ENCODE measurements around the gene REN.

The REN gene

GRCh38 chr1:204155881-204156280, 10.3 kb downstream of the REN start:
- FAIRE-seq, result no peak
- no peak for DNase-seq (ENCODE audit: insufficient read length, low spot score)

DNA sequence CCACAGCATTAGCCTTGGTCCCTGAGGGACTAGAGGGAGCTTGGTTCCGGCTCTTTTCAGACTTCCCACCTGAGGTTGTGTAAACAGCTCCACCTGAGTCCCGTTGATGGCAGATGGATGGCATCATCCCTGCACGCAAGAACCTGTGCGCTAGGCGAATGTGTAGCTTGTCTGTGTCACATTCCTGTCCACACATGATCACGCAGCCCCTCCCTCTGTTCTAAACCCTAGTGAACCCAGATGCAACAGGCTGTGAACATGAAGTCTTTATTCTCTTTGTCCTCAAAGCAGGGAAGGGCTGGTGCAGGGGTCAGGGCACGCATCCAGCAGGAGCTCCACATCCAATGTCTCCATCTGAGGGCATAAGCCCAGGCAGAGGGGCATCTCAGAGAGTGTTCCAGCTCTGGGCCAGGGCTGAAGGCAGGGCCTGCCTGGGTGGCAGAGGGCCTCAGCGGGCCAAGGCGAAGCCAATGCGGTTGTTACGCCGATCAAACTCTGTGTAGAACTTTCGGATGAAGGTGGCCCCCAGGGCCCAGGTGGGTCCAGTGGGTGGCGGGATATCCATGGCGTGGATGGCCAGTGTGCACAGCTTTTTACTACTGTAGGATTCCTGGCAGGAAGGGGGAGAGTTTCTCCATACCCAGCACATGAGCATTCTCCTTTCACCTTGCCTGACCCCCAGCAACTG, 11.4 kb downstream of the REN start:
- FAIRE-seq, result no peak

DNA sequence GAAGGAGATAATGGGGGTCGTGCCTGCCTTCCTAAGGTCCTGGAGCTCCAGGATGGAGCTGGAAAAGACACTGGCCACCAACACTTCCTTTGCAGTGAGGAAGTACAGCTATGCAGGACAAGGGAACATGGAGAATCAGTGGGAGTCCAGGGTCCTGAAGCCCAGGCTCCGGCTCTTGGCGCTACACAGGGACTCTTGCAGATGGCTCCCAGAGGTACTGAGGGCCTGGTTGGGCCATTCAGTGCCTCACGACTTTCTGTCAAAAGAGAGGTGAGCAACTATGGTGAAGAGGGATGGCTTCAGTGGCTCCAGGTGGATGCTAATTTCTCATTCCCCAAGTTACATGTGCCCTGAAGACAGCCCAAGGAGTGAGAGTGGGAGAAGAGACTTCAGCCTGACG, 12.5 kb downstream of the REN start:
- DNase-seq (ENCODE audit: insufficient read length, low spot score) (no peak), FAIRE-seq (no peak)

More for the DNA sequence above, 11.4 kb downstream of the REN start:
- no peak for DNase-seq (ENCODE audit: insufficient read length, low spot score)

DNA sequence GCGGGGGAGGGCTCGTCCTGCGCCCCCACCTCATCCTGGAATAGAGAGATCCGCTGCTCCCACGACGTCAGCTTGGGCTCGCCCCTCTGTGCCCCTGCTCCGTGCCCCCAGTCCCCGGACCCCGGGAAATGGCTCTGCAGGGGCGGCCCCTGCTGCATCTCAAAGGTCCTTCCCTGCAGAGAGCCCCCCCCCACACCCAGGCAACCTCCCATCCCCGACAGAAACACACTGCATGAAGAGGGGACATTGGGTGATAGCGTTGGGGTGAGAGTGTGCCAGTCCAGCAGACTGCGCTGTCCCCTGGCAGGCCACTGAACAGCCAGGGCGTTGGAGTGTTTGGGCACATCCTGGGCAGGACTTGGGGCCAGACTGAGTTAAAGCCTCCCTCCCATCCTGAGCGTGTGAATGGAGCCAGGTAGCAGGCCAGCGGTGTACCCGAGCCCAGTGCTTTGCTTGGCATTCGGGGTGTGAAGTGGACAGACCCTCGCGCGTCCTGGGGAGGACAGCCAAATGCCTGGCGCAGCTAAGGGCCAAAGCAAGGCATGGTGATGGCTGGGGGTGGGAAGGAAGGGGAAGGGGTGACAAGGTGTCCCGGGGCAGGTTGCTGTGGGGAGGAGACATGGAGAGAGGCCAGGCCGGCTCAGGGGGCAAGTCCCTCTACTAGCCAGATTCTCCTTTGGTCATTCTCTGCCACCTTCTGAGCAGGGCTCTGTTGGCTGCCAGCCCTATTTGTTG, 13.7 kb downstream of the REN start:
- DNase-seq (ENCODE audit: insufficient read length, low spot score) (no peak), FAIRE-seq (no peak)

GRCh38 chr1:204151552-204152309, 14.4 kb downstream of the REN start, which contains the start of gene ETNK2:
Gene ETNK2, minus strand, starts transcription at chr1:204152044. Its CDS starts 192 bp downstream, at chr1:204151852.
- DNase-seq (ENCODE audit: insufficient read length, low spot score), result no peak
- no peak for FAIRE-seq

DNA sequence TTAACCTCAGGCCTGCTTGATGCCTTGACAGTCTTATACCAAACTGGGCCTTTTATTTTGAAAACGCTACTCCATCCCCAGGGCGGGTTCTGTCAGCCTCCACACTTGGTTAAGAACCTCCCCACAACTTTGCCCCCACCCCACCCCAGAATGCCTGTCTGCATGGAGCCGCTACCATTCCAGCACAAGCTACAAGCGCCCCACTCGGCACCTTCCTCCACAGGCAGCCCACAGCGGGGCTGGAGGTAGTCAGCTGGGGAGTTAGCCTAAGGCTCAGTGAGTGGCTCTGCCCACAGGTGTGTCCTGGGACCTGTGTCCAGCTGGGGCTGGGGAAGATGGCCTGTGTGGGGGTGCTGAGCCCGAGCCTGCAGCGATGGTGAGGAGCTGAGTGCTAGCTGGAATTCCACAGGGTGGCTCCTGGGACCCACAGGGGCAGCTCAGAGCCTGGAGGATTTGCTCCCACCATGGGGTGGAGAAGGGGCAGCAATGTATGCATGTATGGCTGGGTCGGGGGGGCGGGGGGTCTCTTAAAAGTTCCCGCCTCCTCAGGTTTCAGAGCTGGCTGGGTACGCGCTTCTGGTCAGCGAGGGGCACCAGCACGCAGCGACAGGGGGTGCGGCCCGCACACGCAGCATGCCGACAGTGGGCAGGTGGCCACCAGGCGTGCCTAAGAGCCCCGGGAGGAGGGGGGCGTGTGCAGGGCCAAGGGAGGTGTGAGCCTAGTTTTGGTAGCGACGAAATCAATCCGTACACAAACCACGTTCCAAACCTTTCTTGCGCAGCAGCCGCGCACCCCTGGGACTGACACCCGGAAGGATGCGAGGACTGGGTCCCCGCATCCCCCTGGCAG, 15.2 kb downstream of the REN start:
- DNase-seq (ENCODE audit: insufficient read length, low spot score), result no peak
- FAIRE-seq, result no peak

- no peak for DNase-seq (ENCODE audit: insufficient read length, low spot score)
- no peak for FAIRE-seq
These were observed 16.2 kb downstream of the REN start for GRCh38 chr1:204149635-204150565.

DNA sequence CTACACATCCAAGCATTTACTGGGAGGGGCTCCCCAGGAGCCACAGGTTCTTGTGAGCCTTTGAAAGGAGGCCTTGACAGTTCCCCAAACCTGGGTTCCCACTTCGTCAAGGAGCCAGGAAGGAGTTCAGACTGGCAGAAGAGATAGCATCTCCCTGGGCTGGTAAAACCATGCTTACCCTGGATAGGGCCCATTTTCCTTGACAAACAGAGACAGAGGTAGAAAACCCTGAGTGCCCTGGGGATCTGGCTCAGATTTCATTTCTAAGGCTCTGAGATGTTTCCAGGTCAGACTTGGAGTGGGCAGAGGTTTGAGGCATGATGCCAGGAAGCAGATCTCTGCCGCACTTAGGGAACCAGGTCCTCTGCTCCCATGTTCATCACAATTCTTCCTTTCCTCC, 17.0 kb downstream of the REN start:
- FAIRE-seq (no peak), DNase-seq (ENCODE audit: insufficient read length, low spot score) (no peak)

GRCh38 chr1:204147406-204148383, 18.4 kb downstream of the REN start:
- FAIRE-seq (no peak), DNase-seq (ENCODE audit: insufficient read length, low spot score) (no peak)

DNA sequence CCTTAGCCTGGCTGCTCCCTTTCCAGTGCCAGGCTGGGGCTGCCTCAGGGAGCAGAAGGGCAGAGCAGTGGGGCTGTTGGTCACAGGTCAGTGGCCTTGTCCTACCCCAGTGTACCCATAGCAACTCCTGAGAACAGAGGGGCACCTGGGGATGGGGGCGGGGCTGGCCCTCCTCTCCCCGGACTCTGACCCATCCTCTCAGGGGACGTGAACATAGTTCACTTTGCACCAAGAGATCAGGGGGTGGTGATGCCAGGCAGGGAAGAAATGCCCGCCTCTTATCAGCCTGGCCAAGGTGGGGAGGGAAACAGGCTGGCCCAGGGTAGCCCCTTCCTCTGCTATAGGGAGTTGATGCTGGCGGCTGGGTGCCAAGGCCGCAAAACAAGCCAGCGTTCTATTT, 19.2 kb downstream of the REN start:
- no peak for DNase-seq (ENCODE audit: insufficient read length, low spot score)
- no peak for FAIRE-seq

DNA sequence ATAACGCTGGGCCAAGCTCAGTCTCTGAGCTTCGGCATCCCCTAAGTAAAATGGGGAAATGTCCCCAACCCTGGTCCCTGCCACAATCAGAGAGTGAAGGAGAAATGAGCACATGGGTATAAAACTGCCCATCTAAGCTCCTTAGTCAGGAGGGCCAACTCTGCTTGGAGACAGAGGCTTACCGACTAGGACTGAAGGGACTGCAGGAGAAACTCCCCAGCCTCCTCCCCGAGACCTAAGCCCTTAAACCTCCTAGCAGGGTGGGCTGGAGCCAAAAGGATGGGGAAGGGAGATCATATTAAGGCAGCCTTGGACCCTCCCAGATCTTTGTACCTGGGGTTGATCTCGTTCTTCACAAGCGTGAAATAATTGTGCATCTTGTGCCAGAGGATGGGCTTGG, 19.8 kb downstream of the REN start:
- no peak for FAIRE-seq

GRCh38 chr1:204145033-204145504, 21.1 kb downstream of the REN start:
- FAIRE-seq, result no peak
- DNase-seq (ENCODE audit: insufficient read length, low spot score), result no peak

More for the DNA sequence above, 19.8 kb downstream of the REN start:
- no peak for DNase-seq (ENCODE audit: insufficient read length, low spot score)

GRCh38 chr1:204143276-204144041, 22.7 kb downstream of the REN start:
- no peak for FAIRE-seq
- no peak for DNase-seq (ENCODE audit: insufficient read length, low spot score)

DNA sequence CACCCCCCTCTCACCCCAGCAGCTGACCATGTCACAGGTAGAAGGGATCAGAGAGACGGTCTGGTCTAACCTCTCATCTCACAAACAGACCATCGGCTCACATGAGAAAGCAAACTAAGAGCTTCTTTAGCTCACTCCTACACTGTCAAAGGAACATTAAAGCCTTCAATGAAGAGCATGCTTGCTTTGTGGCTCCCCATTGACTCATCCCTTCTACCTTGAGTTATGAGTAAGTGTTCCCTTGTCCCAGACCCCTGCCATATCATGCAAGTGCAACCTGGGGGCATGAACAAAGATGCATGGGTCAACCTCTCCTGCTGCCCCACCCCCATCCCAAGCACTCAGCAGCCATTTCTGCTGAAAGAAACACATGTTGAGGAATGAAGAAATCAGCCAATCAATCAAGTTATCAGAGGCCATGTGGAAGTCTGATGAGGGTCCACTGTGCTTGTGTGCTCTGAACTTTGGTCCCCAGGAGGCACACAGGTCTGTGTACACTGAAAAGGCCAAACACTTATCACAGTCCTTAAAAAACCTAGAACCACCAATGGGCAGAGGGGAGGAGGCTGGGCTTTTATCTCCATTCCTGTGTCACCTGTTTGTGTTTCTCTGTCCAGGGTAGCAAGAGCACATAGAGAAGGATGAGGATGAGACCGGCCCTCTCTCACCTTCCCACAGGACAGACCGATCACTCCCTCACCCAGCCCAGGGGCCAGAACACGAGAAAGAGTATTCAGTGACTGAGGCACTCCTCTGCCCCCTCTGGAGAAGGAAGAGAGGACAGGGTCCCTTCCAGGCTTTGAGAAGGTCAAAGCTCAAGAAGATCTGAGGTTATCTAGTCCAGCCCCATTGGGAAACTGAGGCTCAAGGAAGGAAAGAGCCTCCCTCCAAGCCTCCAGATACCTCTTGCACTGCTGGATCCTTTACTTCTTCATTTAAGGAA, 23.8 kb downstream of the REN start:
- FAIRE-seq (no peak), DNase-seq (ENCODE audit: insufficient read length, low spot score) (no peak)

- no peak for FAIRE-seq
- DNase-seq (ENCODE audit: insufficient read length, low spot score), result no peak
These were observed 25.0 kb downstream of the REN start for GRCh38 chr1:204141131-204141530.

- FAIRE-seq (no peak), DNase-seq (ENCODE audit: insufficient read length, low spot score) (no peak)
These were observed 26.2 kb downstream of the REN start for GRCh38 chr1:204139952-204140351.

All from GM19239 (cell line).